Neuron (in vitro differentiated cells): ENCODE data around the gene SMARCD1.
"Not testable (repeated sequence)": the region's sequence is repeated elsewhere in the genome, so short reads cannot be mapped to it uniquely, and the experiment has no call there.

Experiments used
- H2AFZ ChIP-seq: one replicate; pipeline ENCODE4 v1.6.1; 2013; ENCODE audit warnings: low read depth, mild to moderate bottlenecking, inconsistent platforms, low read length, moderate library complexity
- H3K27me3 ChIP-seq: one replicate; pipeline ENCODE4 v1.6.1; 2013; ENCODE audit warnings: low read length; ENCODE audit not compliant: insufficient read depth
- H3K36me3 ChIP-seq: one replicate; pipeline ENCODE4 v1.6.1; 2013; ENCODE audit warnings: low read length; ENCODE audit not compliant: insufficient read depth
- H3K4me1 ChIP-seq: one replicate; pipeline ENCODE4 v1.6.1; 2013; ENCODE audit warnings: low read length; ENCODE audit not compliant: insufficient read depth
- H3K4me3 ChIP-seq: 2 replicates; pipeline ENCODE4 v1.5.1; 2013; ENCODE audit warnings: mild to moderate bottlenecking, low read length, moderate library complexity
- H3K9me3 ChIP-seq: one replicate; pipeline ENCODE4 v1.6.1; 2013; ENCODE audit warnings: low read length

SMARCD1 gene

GRCh38 chr12:50120953-50121352 lies 35.8 kb downstream of the SMARCD1 start:
- Histone ChIP-seq H3K9me3 (no peaks in the 10 kb centered on the region), H3K4me1 (peaks cover 3% of the 10 kb centered on the region), H3K27me3 (no peaks in the 10 kb centered on the region), H2AFZ (no peak overlapping the region), H3K4me3 (no peak overlapping the region), H3K36me3 (peaks cover 15% of the 10 kb centered on the region)

GRCh38 chr12:50121641-50122040 lies 36.5 kb downstream of the SMARCD1 start:
- H3K36me3 ChIP-seq, result peaks cover 12% of the 10 kb centered on the region
- H3K9me3 ChIP-seq, result no peaks in the 10 kb centered on the region
- H3K27me3 ChIP-seq, result no peaks in the 10 kb centered on the region
- H3K4me3 ChIP-seq, result no peak overlapping the region
- H2AFZ ChIP-seq, result no peak overlapping the region
- H3K4me1 ChIP-seq, result peaks cover 1% of the 10 kb centered on the region

GRCh38 chr12:50123203-50123602 lies 38.1 kb downstream of the SMARCD1 start:
- H3K36me3 ChIP-seq, result peaks cover 19% of the 10 kb centered on the region
- no peak overlapping the region for H3K4me3 ChIP-seq
- H3K9me3 ChIP-seq, result no peaks in the 10 kb centered on the region
- H3K27me3 ChIP-seq, result no peaks in the 10 kb centered on the region
- no peak overlapping the region for H2AFZ ChIP-seq
- H3K4me1 ChIP-seq, result no peaks in the 10 kb centered on the region

- H3K27me3 ChIP-seq, result no peaks in the 10 kb centered on the region
- H3K9me3 ChIP-seq, result no peaks in the 10 kb centered on the region
Measured at GRCh38 chr12:50127546-50127945, 42.4 kb downstream of the SMARCD1 start.

GRCh38 chr12:50129290-50129689 lies 44.1 kb downstream of the SMARCD1 start:
- Histone ChIP-seq H2AFZ (no peak overlapping the region), H3K27me3 (no peaks in the 10 kb centered on the region), H3K36me3 (peaks cover 51% of the 10 kb centered on the region), H3K4me1 (no peaks in the 10 kb centered on the region), H3K9me3 (no peaks in the 10 kb centered on the region), H3K4me3 (no peak overlapping the region)

More at GRCh38 chr12:50127546-50127945, 42.4 kb downstream of the SMARCD1 start:
- Histone ChIP-seq H3K4me1 (no peaks in the 10 kb centered on the region), H2AFZ (no peak overlapping the region), H3K4me3 (no peak overlapping the region), H3K36me3 (peaks cover 41% of the 10 kb centered on the region)

- no peak overlapping the region for H3K4me3 ChIP-seq
- peaks cover 77% of the 10 kb centered on the region for H3K36me3 ChIP-seq
- no peaks in the 10 kb centered on the region for H3K4me1 ChIP-seq
- H2AFZ ChIP-seq, result no peak overlapping the region
- H3K9me3 ChIP-seq, result no peaks in the 10 kb centered on the region
- H3K27me3 ChIP-seq, result no peaks in the 10 kb centered on the region
Measured at GRCh38 chr12:50132505-50133135, 47.5 kb downstream of the SMARCD1 start.

GRCh38 chr12:50142993-50143392 lies 57.9 kb downstream of the SMARCD1 start:
- H3K36me3 ChIP-seq, result peaks cover 56% of the 10 kb centered on the region
- H2AFZ ChIP-seq, result no peak overlapping the region
- H3K4me1 ChIP-seq, result no peaks in the 10 kb centered on the region
- H3K4me3 ChIP-seq, result no peak overlapping the region
- H3K9me3 ChIP-seq, result no peaks in the 10 kb centered on the region
- no peaks in the 10 kb centered on the region for H3K27me3 ChIP-seq

GRCh38 chr12:50145439-50145838 lies 60.3 kb downstream of the SMARCD1 start:
- Histone ChIP-seq H3K36me3 (peaks cover 39% of the 10 kb centered on the region), H3K27me3 (no peaks in the 10 kb centered on the region), H2AFZ (no peak overlapping the region), H3K4me1 (no peaks in the 10 kb centered on the region), H3K4me3 (no peak overlapping the region), H3K9me3 (no peaks in the 10 kb centered on the region)

- H3K4me1 ChIP-seq, result no peaks in the 10 kb centered on the region
- no peaks in the 10 kb centered on the region for H3K27me3 ChIP-seq
- no peak overlapping the region for H2AFZ ChIP-seq
- peaks cover 20% of the 10 kb centered on the region for H3K36me3 ChIP-seq
- H3K4me3 ChIP-seq, result no peak overlapping the region
- no peaks in the 10 kb centered on the region for H3K9me3 ChIP-seq
Measured at GRCh38 chr12:50147281-50147680, 62.1 kb downstream of the SMARCD1 start.

GRCh38 chr12:50148011-50148410 lies 62.9 kb downstream of the SMARCD1 start:
- H3K4me1 ChIP-seq, result not testable (repeated sequence)

GRCh38 chr12:50149311-50149710 lies 64.2 kb downstream of the SMARCD1 start:
- no peaks in the 10 kb centered on the region for H3K9me3 ChIP-seq
- no peak overlapping the region for H2AFZ ChIP-seq
- no peaks in the 10 kb centered on the region for H3K4me1 ChIP-seq
- peaks cover 7% of the 10 kb centered on the region for H3K36me3 ChIP-seq
- no peak overlapping the region for H3K4me3 ChIP-seq
- H3K27me3 ChIP-seq, result no peaks in the 10 kb centered on the region

More at GRCh38 chr12:50148011-50148410, 62.9 kb downstream of the SMARCD1 start:
- H3K9me3 ChIP-seq, H3K27me3 ChIP-seq, H2AFZ ChIP-seq, H3K4me3 ChIP-seq: not testable (repeated sequence)
- H3K36me3 ChIP-seq, result peaks cover 13% of the 10 kb centered on the region
